ENCODE measurements around the gene PCMT1.
"Not testable (repeated sequence)": the region's sequence is repeated elsewhere in the genome, so short reads cannot be mapped to it uniquely, and the experiment has no call there.

PCMT1 gene

GRCh38 chr6:149728499-149729234 lies 20.9 kb upstream of the PCMT1 start:
- in situ Hi-C loops (cut with HindIII; ENCODE audit: low sequenced_read_pairs): no loop called here
- no peak for DNase-seq (ENCODE audit: low read depth)
- TF ChIP-seq, protein P1, sequence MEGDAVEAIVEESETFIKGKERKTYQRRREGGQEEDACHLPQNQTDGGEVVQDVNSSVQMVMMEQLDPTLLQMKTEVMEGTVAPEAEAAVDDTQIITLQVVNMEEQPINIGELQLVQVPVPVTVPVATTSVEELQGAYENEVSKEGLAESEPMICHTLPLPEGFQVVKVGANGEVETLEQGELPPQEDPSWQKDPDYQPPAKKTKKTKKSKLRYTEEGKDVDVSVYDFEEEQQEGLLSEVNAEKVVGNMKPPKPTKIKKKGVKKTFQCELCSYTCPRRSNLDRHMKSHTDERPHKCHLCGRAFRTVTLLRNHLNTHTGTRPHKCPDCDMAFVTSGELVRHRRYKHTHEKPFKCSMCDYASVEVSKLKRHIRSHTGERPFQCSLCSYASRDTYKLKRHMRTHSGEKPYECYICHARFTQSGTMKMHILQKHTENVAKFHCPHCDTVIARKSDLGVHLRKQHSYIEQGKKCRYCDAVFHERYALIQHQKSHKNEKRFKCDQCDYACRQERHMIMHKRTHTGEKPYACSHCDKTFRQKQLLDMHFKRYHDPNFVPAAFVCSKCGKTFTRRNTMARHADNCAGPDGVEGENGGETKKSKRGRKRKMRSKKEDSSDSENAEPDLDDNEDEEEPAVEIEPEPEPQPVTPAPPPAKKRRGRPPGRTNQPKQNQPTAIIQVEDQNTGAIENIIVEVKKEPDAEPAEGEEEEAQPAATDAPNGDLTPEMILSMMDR (IDR thresholded peaks at IDR 0.05; ENCODE audit: low read depth, low read length, missing control alignments): no peak
- no peak overlapping the region for H3K4me3 ChIP-seq (ENCODE audit: low read depth, low read length)

- TF ChIP-seq, protein P1 (IDR thresholded peaks at IDR 0.05; ENCODE audit: low read depth, low read length, missing control alignments): no peak
- in situ Hi-C loops (cut with HindIII; ENCODE audit: low sequenced_read_pairs): no loop called here
- no peak overlapping the region for H3K4me3 ChIP-seq (ENCODE audit: low read depth, low read length)
- no peak for DNase-seq (ENCODE audit: low read depth)
These were observed 19.7 kb upstream of the PCMT1 start for GRCh38 chr6:149729824-149730223.

GRCh38 chr6:149733089-149733720 lies 16.3 kb upstream of the PCMT1 start:
- DNase-seq (ENCODE audit: low read depth): no peak
- in situ Hi-C loops (cut with HindIII; ENCODE audit: low sequenced_read_pairs): no loop called here
- no peak overlapping the region for H3K4me3 ChIP-seq (ENCODE audit: low read depth, low read length)
- TF ChIP-seq, protein P1 (IDR thresholded peaks at IDR 0.05; ENCODE audit: low read depth, low read length, missing control alignments): no peak

DNA sequence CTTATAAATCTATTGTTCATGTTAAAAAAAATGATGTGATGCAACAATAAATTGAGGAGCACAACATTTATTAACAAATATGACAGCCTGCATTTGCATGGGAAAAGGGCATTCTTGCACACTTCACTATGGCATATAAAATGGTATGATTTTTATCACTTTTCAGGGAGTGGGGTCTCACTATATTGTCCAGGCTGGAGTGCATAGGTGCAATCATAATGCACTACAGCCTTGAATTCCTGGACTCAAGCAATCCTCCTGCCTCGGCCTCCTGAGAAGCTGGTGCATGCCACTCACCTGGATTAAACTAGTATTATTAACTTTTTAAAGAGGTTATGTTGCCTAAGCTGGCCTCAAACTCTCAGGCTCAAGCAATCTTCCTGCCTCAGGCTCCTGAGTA lies 14.6 kb upstream of the PCMT1 start:
- H3K4me3 ChIP-seq (ENCODE audit: low read depth, low read length): no peak overlapping the region
- DNase-seq (ENCODE audit: low read depth): no peak
- TF ChIP-seq, protein P1 (IDR thresholded peaks at IDR 0.05; ENCODE audit: low read depth, low read length, missing control alignments): no peak
- in situ Hi-C loops (cut with HindIII; ENCODE audit: low sequenced_read_pairs): no loop called here

GRCh38 chr6:149745252-149745651 lies 4.3 kb upstream of the PCMT1 start:
- peak overlapping the region; percentile 81 for H3K4me3 ChIP-seq (ENCODE audit: low read depth, low read length)
- in situ Hi-C loops (cut with HindIII; ENCODE audit: low sequenced_read_pairs); DNase-seq (ENCODE audit: low read depth): not testable (repeated sequence)

DNA sequence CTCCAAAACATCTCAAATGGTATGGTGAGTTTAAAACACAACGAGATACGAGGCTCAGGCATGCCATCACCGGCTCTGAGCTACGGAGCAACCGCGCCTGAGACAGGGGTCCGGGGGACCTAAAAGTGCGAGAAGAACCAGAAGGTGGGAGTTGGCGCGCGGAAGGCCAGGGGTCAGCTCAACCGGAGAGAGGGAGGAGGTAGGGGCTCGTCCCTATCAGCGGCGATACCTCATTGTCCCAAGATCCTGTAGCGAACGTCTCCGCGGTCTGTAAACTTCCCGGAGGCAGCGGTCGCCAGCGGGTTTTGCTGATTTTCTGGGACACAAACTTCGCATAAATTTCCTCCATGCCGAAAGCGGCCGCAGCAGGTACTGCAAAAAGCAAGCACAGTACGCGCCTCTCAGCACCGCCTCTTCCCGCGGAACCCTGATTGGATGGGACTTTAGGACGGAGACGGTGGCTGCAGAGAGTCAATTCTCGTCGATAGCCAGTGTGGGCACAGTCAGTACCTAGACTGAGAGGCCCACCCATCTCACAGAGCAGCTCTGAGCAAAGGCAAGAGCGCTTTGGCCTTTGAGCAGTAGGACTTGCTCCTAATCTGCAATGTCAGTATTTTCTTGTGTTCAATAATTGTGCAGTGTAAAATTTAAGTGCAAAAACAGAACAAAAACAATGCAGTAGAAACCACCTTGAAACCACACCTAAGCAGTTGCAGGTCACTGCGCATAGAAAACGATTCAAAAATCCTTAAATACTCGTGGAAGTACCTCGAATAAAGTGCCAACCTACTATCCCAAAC lies 3.2 kb upstream of the PCMT1 start, which contains the start of gene NUP43:
TSS of gene NUP43 (minus strand) at position 383 of the 800 bp plus-strand sequence. CDS start at position 349, 34 bp downstream.
- peak within 1 kb of the TSS; percentile 81 for H3K4me3 ChIP-seq (ENCODE audit: low read depth, low read length)
- TF ChIP-seq, protein P1 (IDR thresholded peaks at IDR 0.05; ENCODE audit: low read depth, low read length, missing control alignments): peak; percentile 52
- DNase-seq (ENCODE audit: low read depth): peak; percentile 91
- in situ Hi-C loops (cut with HindIII; ENCODE audit: low sequenced_read_pairs): no loop called here

GRCh38 chr6:149749082-149749593 lies 403 bp upstream of the PCMT1 start:
- in situ Hi-C loops (cut with HindIII; ENCODE audit: low sequenced_read_pairs); DNase-seq (ENCODE audit: low read depth): not testable (repeated sequence)
- peak overlapping the region; percentile 97 for H3K4me3 ChIP-seq (ENCODE audit: low read depth, low read length)

Measured in astrocyte of the cerebellum (primary cell).